NCI-H345 (cell line): ENCODE data around the gene MME.
"Not testable (repeated sequence)": the region's sequence is repeated elsewhere in the genome, so short reads cannot be mapped to it uniquely, and the experiment has no call there.

ENCODE experiments used
- DNase-seq: peaks from one replicate; lab custom pipeline; 2025; lab: John Stamatoyannopoulos, UW

Gene MME

DNA sequence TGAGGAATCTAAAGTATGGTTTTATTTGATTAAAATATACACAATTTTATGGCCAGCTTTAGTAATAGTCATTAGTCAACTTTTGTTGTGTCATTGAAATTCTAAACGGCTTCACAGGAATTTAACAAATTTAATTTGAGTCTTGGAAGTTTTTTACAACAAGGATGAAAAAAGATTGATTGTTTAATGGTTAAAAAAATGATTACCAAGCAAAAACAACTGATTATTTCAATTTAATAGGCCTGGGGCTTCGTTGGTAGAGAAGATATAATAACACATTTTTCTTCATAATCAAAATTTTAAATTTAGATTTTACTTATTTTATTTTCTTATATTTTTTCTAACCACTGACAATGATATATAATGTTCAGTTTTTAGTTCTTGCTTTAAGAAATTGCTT, 4.4 kb downstream of the MME start:
- DNase-seq: no peak

DNA sequence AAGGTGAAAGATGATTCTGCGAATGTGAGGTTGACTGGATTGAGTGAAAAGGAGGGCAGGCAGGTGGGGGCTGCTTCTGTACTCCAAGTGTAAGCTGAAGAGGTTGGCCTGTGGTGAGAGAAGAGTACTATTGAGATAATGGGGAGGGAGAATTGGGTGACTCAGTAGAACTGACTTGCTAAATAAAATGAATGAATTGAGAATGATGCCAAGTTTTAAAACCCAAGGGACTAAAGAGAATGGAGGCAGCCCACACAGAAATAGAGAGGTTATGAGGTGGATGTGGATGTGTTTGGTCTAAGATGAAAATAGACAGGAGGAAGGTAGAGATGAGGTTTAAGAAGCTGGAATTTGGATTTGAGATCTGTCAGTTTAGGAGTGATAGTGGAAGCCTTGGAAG, 5.9 kb downstream of the MME start:
- no peak for DNase-seq

- DNase-seq: no peak
These were observed 8.7 kb downstream of the MME start for GRCh38 chr3:155088706-155089345.

GRCh38 chr3:155089495-155089894, 9.4 kb downstream of the MME start:
- DNase-seq: no peak

- no peak for DNase-seq
These were observed 13.1 kb downstream of the MME start for GRCh38 chr3:155093261-155093660.

DNA sequence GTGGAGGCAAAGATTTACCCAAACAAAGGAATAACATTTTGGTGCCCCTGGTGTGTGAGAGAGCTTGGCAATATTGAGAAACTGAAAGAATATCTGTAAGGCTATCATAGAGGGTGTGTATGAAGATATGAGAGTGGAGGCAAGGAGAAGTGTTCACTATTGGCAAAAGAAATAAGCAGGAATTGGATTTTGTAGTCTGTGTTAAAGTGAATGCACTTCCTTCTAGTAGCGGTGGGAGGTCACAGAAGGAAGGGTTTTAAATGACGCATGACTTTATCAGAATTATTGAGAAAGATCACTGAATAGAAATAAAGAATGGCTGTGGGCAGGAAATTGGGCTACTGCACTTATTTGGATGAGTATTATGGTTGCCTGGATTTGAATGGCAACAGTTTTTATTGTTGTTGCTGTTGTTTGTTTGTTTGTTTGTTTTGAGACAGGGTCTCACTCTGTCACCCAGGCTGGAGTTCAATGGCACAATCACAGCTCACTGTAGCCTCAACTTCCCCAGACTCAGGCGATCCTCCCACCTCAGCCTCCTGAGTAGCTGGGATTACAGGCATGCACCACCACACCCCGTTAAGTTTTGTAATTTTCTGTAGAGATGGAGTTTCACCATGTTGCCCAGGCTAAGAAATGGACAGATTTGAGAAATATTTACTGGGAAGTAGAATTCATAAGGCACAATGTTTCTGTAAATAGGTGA, 16.3 kb downstream of the MME start:
- DNase-seq: no peak

GRCh38 chr3:155097009-155097349, 16.9 kb downstream of the MME start:
- DNase-seq: no peak

DNA sequence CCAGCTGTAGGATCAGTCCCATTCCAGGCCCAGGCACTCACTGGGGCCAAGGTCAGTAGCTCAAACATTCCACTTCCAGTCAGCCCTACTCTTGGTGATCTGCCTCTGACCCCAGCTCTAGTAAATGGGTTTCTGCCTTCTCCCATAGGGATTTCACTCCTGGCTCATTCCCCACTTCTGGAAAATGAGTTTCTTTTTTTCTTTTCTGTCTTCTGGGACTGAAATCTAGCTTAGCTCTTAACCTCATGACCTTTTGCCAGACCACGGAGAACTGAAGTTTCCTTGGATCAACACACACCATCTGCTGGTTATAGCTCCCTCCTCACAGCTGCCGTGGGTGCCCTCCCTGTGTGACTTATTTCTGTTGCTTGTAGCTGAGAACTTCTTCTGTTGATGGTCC, 21.3 kb downstream of the MME start:
- DNase-seq: no peak

DNA sequence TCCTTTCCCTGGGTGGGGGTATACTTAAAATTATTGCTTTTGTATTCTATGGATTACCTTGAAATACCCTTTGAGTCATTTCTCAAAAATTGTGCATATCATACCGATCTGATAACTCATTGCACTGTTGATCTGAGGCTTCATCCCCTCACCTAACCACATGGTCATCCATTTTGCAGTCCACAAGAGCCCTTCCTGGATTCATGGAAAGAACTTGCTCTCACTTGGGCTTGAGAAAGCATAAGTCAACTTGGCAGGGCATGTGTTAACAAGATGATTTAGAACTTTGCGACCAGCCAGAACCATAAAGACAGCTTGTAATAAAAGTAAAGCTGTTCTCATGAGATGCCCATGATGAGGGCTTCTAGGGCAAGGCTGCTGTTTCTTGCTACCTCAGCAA, 22.2 kb downstream of the MME start:
- no peak for DNase-seq

DNA sequence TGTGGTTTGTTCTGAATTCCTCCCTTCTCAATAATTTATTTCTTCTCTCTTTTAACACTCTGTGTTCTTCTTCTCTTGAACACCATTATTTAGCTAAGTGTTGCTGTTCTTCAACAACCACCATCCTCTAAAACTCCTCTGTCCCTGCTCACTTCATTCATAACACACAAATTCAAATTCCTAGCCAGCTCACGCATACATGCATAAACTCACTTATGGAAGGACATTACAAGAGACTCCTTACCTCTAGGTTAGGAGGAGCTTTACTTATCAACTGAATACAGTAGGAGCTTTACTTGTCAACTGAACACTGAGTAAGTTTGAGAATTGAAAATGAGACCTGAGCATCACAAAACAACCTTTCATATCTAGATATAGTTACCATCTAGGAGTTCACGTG, 23.6 kb downstream of the MME start:
- no peak for DNase-seq

GRCh38 chr3:155106119-155106518, 26.0 kb downstream of the MME start:
- no peak for DNase-seq

DNA sequence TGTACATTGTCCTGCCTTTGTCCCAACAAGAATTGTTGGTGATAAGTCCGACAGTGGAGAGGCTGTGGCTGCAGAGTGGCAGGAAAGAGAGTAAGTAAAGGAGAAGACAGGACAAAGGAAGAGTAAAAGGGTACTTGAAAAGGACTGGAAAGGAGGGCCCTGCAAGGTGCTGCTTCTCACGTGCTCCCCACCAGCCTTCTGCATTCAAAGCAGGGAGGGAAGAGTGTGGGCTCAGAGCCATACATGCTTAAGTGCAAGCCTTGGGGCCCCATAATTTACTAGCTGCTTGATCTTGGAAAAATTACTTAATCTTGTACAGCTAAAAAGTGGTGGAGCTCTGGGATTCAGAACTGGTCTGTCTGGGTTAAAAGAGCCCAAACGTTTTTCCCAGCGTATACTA, 29.9 kb downstream of the MME start:
- DNase-seq: no peak

GRCh38 chr3:155110996-155111901, 31.1 kb downstream of the MME start:
- DNase-seq: no peak

GRCh38 chr3:155111971-155112370, 31.9 kb downstream of the MME start:
- DNase-seq: no peak

GRCh38 chr3:155112661-155113389, 32.7 kb downstream of the MME start:
- DNase-seq: no peak

DNA sequence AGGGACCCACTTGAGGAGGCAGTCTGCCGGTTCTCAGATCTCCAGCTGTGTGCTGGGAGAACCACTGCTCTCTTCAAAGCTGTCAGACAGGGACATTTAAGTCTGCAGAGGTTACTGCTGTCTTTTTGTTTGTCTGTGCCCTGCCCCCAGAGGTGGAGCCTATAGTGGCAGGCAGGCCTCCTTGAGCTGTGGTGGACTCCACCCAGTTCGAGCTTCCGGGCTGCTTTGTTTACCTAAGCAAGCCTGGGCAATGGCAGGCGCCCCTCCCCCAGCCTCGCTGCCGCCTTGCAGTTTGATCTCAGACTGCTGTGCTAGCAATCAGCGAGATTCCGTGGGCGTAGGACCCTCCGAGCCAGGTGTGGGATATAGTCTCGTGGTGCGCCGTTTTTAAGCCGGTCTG, 44.6 kb downstream of the MME start:
- DNase-seq: not testable (repeated sequence)

DNA sequence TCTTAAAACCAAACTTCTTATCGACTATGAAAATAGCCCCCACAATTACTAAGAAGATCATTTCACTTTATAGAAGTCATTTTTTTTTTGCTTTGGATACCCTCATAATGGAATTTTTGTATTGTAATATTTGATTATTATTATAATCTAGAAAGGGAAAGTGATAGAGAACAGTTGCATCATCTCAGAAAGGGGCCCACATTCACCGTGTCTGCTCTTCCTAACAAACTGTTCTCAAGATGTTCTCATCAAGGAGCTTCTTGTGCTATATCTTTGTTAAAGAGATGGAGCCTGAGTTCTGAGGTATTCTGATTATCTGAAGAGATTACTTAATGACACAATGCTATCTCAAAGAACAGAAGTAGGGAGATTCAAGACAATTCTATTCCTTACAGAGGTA, 49.3 kb downstream of the MME start:
- DNase-seq: no peak

- no peak for DNase-seq
These were observed 49.9 kb downstream of the MME start for GRCh38 chr3:155130001-155130400.

DNA sequence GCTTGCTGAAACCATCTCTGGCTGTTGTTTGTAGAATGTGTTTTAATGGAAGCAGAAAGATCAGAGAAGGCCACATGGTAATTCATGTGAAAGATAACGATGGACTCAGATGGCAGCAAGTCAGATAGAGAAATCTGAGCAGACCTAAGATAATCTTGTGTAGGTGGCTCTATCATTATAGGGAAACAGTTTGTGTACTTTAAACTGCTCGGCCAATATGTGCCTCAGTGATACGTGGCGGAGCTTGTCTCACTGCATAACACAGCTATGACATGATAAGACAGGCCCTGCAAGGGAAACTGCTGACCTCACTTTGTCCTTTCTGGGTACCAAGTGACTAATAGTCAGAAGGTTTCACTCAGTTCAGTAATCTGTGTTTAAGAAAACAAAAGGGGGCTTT, 51.0 kb downstream of the MME start:
- DNase-seq: no peak

DNA sequence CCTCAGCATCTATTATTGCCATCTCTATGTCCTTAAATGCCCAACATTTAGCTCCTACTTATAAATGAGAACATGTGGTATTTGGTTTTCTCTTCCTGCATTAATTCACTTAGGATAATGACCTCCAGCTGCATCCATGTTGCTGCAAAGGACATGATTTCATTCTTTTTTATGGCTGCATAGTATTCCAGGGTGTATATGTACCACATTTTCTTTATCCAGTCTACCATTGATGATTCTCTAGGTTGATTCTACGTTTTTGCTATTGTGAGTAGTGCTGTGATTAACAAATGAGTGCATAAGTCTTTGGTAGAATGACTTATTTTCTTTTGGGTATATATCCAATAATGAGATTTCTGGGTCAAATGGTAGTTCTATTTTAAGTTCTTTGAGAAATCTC, 54.2 kb downstream of the MME start:
- DNase-seq: not testable (repeated sequence)

- no peak for DNase-seq
These were observed 54.9 kb downstream of the MME start for GRCh38 chr3:155135003-155135402.

GRCh38 chr3:155138677-155139076, 58.6 kb downstream of the MME start:
- no peak for DNase-seq
